ENCODE results near the gene ARMC5. TPM values are rescaled to one million over a fixed set of nuclear protein-coding genes. Genes with fewer than 3 reads are reported as not detected.
"Not testable (repeated sequence)": the region's sequence is repeated elsewhere in the genome, so short reads cannot be mapped to it uniquely, and the experiment has no call there.

ARMC5 gene
- polyA plus RNA-seq, 1 donor from 2014 or later: 9.5 TPM

DNA sequence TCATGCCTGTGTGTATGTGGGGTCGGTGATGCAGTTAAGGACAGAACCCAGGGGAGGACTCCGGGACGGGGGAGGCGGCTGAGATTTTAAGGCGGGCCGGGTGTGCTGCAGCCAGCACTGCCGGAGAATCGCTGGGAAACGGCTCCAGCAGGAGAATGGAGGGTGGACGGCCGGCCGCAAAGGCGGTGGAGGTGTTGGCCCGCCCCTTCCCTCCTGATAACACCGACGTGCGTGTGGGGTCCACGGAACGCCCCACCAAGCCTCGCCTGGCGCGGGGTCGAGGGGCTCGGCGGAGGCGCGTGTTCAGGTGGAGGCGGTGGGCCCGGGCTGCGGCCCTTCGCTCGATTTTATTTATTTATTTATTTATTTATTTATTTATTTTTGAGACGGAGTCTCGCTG lies 17.3 kb upstream of the ARMC5 start:
- H3K4me1 Mint-ChIP-seq: peaks cover 15 to 22% (median 19%) of the 10 kb centered on the region in 3 donors

DNA sequence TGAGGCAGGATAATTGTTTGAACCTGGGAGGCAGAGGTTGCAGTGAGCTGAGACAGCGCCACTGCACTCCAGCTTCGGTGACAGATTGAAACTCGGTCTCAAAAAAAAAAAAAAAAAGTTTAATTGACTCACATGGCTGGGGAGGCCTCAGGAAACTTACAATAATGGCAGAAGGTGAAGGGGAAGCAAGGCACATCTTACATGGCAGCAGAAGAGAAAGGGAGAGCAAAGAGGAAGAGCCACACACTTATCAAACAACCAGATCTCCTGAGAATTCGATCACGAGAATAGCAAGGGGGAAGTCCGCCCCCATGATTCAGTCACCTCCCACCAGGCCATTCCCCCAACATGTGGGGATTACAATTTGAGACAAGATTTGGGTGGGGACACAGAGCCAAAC lies 13.4 kb upstream of the ARMC5 start:
- not testable (repeated sequence) for H3K27ac Mint-ChIP-seq, H3K4me1 Mint-ChIP-seq, H3K36me3 Mint-ChIP-seq, H3K27me3 Mint-ChIP-seq, H3K9me3 Mint-ChIP-seq
- H3K4me3 Mint-ChIP-seq: peak overlapping the region in 1 of 4 donors; percentile 12

More for the DNA sequence above, 17.3 kb upstream of the ARMC5 start:
- Mint-ChIP-seq H3K4me3 (peak overlapping the region; percentile 59 to 86 (median 75)), H3K36me3 (no peaks in the 10 kb centered on the region), H3K27me3 (peaks cover 4% of the 10 kb centered on the region), H3K9me3 (no peaks in the 10 kb centered on the region), H3K27ac (no peak overlapping the region)

DNA sequence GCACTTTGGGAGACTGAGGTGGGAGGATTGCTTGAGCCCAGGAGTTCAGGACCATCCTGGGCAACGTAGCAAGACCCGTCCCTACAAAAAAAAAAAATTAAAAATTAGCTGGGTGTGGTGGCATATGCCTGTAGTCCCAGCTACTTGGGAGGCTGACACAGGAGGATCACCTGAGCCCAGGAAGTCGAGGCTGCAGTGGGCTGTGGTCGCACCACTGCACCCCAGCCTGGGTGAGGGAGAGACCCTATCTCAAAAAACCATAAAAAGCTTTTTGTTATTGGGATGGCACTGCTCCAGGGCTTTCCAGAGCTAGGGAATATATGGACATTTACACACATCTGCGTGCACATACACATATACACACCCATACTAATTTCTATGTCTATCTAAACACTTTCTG lies 8.1 kb upstream of the ARMC5 start:
- H3K27me3 Mint-ChIP-seq: no peaks in the 10 kb centered on the region
- H3K4me3 Mint-ChIP-seq: peak overlapping the region in 1 of 4 donors; percentile 40
- peaks cover 15 to 24% (median 21%) of the 10 kb centered on the region in 3 donors for H3K4me1 Mint-ChIP-seq
- H3K36me3 Mint-ChIP-seq: peaks cover 3% of the 10 kb centered on the region
- H3K9me3 Mint-ChIP-seq: no peaks in the 10 kb centered on the region
- peak overlapping the region in 1 of 3 donors; percentile 53 for H3K27ac Mint-ChIP-seq

DNA sequence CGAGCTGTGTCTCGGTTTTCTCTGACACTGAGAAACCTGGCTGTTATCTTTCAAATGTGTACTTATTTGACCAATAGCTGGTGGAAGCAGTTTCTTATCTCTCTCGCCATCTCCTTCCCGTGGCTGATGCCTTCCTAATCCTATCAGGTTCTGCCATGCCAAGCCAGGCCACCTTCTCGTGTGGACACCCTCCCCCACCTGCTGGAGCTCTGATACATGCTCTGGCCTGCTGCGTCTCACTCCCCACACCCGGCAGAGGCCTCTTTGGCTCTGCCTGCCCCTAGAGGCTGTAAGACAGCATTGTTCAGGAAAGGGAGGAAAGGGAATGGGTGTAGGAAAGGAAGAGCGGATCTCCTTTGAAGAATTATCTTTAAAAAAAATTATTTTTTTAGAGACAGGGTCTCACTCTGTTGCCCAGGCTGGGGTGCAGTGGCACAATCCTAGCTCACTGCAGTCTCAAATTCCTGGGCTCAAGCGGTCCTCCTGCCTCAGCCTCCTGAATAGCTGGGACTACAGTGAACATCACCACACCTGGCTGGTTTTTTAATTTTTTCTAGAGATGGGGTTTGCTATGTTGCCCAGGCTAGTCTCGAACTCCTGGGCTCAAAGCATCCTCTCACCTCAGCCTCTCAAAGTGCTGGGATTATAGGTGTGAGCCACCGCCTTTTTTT lies 7.5 kb upstream of the ARMC5 start:
- Mint-ChIP-seq H3K27me3 (no peaks in the 10 kb centered on the region), H3K4me3 (peak overlapping the region in 1 of 4 donors; percentile 40), H3K4me1 (peaks cover 19 to 29% (median 21%) of the 10 kb centered on the region in 3 donors), H3K9me3 (no peaks in the 10 kb centered on the region), H3K36me3 (peaks cover 3% of the 10 kb centered on the region), H3K27ac (peak overlapping the region in 1 of 3 donors; percentile 77)

DNA sequence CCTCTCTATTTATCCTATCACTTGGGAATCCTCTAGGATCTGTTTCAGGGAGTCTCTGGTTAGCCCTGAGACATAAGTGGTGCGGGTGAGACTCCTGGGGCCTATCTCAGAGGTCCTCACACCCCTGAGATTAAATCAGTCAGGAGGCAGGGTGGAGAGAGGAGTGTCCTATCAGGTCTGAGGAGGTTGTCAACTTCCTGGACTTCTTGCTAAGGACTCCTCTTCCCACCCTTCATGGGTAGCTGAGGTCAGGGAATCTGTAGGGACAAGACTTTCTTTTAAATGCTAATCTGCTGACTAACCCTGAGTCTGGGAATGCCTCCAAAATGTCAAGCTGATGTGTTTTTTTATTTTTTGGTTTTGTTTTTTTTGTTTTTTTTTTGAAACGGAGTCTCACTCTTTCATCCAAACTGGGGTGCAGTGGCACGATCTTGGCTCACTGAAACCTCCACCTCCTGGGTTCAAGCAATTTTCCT lies 6.6 kb upstream of the ARMC5 start:
- Mint-ChIP-seq H3K4me1 (peaks cover 21 to 35% (median 23%) of the 10 kb centered on the region in 3 donors), H3K9me3 (no peaks in the 10 kb centered on the region), H3K4me3 (peak overlapping the region in 1 of 4 donors; percentile 32), H3K27ac (peak overlapping the region in 1 of 3 donors; percentile 77), H3K27me3 (no peaks in the 10 kb centered on the region), H3K36me3 (peaks cover 3% of the 10 kb centered on the region)

DNA sequence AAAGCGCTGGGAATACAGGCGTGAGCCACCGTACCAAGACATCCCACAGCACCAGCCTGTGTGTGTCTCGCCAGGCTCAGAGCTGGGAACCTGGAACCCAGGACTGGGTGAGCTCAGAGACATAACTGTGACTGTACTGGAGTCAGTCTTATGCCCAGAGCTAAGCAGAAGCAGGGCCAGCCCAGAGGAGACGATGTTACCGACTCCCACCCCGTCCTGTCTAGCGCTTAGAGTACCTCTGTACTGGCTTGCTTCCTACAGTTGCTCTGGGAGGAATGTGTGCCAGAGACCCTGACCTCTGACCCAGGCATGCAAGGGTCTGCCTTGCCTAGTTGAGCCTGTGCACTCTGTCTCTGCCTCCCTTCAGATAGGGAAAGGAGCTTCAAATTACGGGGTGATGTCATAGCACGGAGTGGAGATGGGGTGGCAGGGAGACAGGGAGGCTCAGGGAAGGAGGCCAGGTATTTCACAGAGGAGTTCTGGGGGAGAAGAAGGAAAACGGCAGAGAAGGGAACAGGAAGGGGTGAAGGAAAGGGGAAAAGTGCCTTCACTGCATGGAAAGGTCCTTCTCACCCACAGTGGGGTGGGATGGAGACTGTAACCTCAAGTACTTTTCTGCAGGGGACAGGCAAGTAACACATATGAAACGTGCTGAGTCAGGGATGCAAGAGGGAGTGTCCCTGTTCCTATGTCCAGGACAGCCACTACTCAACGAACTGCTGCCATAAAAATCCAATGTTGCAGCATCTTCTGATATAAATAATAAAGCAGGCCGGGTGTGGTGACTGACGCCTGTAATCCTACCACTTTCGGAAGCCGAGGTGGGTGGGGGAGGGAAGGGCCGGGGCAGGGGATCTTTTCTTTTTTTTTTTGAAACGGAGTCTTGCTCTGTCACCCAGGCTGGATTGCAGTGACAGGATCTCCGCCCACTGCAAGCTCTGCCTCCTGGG lies 5.8 kb upstream of the ARMC5 start:
- Mint-ChIP-seq H3K27me3 (no peaks in the 10 kb centered on the region), H3K9me3 (no peaks in the 10 kb centered on the region), H3K36me3 (peaks cover 3% of the 10 kb centered on the region), H3K4me1 (peaks cover 26 to 41% (median 27%) of the 10 kb centered on the region in 3 donors), H3K4me3 (no peak overlapping the region), H3K27ac (peak overlapping the region; percentile 45 to 68 (median 55))

DNA sequence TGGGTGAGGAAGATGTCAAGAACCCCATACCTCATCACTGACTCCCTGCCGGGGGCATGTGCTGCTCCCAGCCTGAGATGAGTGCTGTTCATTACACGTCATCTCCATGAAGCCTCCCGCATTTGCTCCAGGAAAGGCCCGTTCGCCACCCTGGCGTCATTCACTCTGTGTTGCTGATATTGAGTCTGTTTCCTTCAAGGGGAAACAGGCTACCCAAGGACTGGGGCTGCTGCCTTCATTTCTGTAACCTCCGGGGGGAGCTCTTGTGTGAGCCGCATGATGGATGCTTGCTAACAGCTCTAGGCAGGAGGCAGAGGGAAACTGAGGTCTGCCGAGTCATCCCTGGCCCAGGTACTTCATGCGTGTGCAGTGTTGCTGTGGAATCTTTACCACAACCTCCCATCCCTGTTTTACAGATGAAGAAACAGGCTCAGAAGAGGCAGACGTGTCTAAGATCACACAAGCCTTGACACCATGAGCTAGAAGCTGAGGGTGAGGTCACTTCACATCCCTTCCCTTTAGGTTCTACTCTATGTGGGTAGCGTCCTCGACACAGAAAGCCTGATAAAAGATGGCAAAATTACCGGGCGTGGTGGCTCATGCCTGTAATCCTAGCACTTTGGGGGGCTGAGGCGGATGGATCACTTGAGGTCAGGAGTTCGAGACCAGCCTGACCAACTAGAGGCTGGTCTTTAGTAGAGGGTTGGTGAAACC lies 3.5 kb upstream of the ARMC5 start:
- H3K36me3 Mint-ChIP-seq: peaks cover 3% of the 10 kb centered on the region
- H3K4me1 Mint-ChIP-seq: peaks cover 32 to 47% (median 32%) of the 10 kb centered on the region in 3 donors
- peak overlapping the region in 3 of 4 donors; percentile 14 to 70 (median 33) for H3K4me3 Mint-ChIP-seq
- no peaks in the 10 kb centered on the region for H3K27me3 Mint-ChIP-seq
- H3K27ac Mint-ChIP-seq: peak overlapping the region; percentile 47 to 63 (median 59)
- no peaks in the 10 kb centered on the region for H3K9me3 Mint-ChIP-seq

DNA sequence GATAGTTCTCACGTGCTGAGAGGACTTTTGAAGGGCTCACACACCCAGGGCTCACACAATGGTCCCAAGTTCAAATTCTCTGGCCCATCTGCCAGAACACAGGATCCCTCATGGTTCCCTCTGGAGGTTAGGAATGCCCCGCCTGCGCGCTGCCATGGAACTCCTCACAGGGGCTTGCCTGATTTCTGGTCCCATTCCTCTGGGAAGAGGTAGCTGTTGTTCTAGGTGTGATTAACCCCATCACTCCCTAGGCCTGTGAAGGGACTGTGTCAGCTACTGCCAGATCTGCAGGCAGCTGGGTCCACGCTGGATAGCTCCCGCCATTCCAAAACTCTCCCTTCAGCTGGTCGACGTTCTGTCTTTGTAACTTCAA lies 2.3 kb upstream of the ARMC5 start:
- H3K9me3 Mint-ChIP-seq: no peaks in the 10 kb centered on the region
- H3K27me3 Mint-ChIP-seq: no peaks in the 10 kb centered on the region
- H3K4me3 Mint-ChIP-seq: peak overlapping the region in 2 of 4 donors; percentile 28 to 50
- H3K36me3 Mint-ChIP-seq: peaks cover 3% of the 10 kb centered on the region
- peaks cover 27 to 47% (median 29%) of the 10 kb centered on the region in 3 donors for H3K4me1 Mint-ChIP-seq
- H3K27ac Mint-ChIP-seq: peak overlapping the region in 1 of 3 donors; percentile 50

DNA sequence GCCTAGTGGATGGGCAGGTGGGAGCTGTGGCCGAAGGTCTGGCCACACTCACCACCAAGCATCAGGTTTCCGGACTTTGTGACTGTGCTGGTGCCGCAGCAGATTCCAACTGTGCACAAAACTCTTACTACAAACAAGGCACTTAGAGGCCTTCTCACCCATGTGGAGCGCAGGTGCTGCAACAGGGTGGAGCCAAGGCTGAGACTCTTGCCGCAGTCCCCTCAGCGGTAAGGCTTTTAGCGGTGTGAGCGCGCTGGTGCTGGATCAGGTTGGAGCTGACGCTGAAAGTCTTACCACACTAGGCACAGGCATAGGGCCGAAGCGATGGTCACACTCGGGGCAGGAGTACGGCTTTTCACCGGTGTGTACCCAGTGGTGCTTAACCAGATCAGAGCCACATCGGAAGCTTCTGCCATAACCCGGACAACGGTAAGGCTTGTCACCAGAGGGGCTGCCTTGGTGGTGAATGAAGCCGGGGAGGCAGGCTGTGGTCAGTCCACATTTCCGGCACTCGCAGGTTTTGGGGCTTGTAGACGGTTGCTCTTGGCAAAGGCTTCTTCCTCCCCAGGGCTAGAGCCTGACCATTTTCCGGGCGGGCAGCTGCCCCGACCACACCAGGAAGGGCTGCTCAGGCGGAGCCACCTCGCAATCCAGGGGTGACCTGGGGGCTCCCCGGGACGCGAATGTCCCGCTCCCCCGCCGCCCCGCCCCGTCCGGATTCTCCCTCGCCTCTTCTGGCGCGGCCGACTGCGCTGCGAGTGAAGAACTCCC lies 1.0 kb upstream of the ARMC5 start:
- Mint-ChIP-seq H3K27me3 (no peaks in the 10 kb centered on the region), H3K36me3 (peaks cover 5% of the 10 kb centered on the region), H3K4me1 (peaks cover 22 to 43% (median 29%) of the 10 kb centered on the region in 3 donors), H3K27ac (peak overlapping the region; percentile 94 to 99 (median 98)), H3K4me3 (peak overlapping the region; percentile 93 to 98 (median 95)), H3K9me3 (no peaks in the 10 kb centered on the region)

DNA sequence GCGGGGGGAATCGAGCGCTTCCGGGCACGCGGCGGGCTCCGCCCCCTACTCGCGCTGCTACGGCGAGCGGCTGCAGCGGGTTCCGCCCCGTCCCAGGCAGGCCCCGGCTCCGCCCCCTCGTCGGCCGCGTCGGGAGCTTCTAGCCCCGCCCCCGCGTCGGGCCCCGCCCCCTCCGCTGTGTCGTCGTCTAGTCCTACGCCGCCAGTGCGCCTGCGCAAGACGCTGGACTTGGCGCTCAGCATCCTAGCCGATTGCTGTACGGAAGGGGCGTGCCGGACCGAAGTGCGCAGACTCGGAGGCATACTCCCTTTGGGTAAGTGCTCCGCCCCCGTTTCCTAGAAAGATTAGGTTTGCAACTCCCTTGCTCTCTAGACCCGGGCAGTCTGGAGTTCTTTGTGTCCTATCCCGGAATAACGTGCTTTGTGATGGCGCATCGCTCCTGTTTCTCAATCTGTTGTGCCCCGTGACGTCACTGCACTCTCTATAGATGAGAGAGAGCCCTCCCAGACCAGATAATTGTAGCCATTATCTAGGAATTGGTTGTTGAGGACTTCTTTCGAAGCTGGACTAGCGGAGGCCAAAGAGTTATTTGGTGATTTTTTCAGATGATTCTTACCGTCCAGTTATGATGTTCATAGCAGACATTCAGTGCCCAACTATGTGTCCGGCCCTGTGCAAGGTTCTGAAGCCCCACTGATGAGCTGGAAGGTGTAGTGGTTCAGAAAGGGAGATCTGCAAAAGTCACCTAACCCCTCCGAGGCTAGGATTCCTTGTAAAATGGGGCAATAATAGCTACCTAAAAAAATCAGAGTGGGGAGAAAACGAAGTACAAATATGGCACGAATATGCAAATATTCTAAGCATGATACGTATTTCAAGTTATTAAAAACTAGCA lies 633 bp downstream of the ARMC5 start:
- Mint-ChIP-seq H3K27ac (peak overlapping the region; percentile 94 to 99 (median 98)), H3K4me1 (peaks cover 17 to 37% (median 26%) of the 10 kb centered on the region in 3 donors), H3K27me3 (no peaks in the 10 kb centered on the region), H3K9me3 (no peaks in the 10 kb centered on the region), H3K4me3 (peak overlapping the region; percentile 93 to 98 (median 95)), H3K36me3 (peaks cover 7% of the 10 kb centered on the region)

DNA sequence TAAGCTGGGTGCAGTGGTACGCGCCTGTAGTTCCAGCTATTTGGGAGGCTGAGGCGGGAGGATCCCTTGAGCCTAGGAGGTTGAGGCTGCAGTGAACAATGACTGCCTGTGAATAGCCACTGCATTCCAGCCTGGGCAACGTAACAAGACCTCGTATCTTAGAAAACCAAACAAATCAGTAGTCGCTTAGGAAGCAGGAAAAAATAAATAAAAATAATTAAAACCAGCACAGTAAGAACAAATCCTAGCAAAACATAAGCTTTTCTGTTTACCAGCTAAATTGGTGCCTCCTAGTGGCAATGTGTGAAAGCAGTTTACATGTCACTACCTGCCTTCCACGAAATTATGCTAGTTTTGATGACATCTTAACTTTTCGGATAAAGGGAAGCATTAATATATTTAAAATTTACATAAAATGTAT lies 1.3 kb downstream of the ARMC5 start:
- H3K36me3 Mint-ChIP-seq: peaks cover 10% of the 10 kb centered on the region
- peak overlapping the region in 1 of 3 donors; percentile 94 for H3K27ac Mint-ChIP-seq
- H3K4me3 Mint-ChIP-seq: peak overlapping the region; percentile 33 to 98 (median 93)
- H3K4me1 Mint-ChIP-seq: peaks cover 14 to 32% (median 28%) of the 10 kb centered on the region in 3 donors
- H3K27me3 Mint-ChIP-seq: no peaks in the 10 kb centered on the region
- H3K9me3 Mint-ChIP-seq: no peaks in the 10 kb centered on the region

DNA sequence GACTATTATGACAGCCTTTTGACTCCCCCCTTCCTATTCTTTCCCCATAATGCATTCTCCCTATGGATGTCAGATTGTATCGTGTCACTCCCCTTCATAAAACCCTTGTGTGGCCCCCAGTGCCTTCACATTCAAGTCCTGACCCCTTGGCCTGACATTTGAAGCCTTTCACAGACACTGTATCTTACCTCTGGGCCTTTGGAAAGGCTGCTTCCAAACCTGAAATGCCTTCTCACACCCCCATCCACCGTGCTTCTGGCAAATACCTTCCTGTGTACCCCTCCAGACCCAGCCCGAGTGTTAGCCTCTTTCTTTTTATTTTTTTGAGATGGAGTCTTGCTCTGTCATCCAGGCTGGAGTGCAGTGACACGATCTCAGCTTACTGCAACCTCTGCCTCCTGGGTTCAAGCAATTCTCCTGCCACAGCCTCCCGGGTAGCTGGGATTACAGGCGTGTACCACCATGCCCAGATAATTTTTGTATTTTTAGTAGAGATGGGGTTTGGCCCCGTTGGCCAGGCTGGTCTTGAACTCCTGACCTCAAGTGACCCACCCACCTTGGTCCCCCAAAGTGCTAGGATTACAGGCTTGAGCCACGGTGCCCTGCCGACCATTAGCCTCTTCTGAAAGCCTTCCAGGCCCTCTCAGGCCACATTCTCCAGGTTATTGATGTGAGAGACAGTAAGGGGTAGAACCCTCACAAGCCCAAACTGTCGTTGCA lies 2.1 kb downstream of the ARMC5 start:
- H3K4me3 Mint-ChIP-seq: peak overlapping the region in 2 of 4 donors; percentile 60 to 93

More for the DNA sequence above, 2.1 kb downstream of the ARMC5 start:
- Mint-ChIP-seq H3K36me3 (peaks cover 10% of the 10 kb centered on the region), H3K9me3 (no peaks in the 10 kb centered on the region), H3K27ac (no peak overlapping the region), H3K27me3 (no peaks in the 10 kb centered on the region), H3K4me1 (peaks cover 11 to 26% (median 23%) of the 10 kb centered on the region in 3 donors)

Data from IgD-negative memory B cell (primary cell).